Measurements from ENCODE around the gene RNH1.

The RNH1 gene

DNA sequence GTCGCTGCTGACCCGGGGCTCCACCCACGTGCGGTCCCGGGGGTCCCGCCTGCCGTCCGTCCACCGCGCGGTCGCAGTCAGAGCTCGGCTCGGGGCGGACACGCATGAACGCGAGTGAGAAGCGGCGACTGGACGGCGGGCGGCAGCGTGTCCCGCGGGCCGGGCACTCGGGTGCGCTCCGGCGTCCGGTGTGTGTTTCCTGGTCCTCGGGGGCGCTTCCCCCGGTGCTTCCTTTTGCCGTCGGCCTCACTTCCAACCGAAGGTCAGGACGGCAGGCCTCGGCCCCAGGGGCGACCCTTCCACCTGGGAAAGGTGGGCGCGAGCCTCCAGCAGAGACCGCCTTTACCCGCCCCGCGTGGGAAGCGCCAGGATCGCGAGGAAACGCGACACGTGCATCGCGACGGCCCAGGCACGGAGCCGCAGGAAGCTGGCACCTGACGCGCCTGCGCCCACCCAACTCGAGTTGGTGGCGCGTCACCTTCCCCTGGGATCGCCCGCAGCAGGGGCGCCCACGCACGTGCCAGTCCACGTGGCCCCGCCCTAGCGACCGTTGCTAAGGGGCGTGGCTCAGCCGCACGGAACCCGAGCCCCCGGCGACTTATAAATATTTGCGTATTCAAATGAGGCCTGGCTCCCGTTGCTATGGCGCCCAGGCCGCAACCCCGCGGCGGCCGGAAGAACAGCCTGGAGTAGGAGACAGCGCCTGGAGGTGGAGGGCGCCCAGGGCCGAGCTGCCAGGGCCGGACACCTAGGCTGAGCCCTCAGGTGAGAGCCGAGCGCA is 30.0 kb upstream of the RNH1 start, which contains the start of gene LRRC56:
Gene LRRC56, plus strand, starts transcription at position 687 of the 781 bp plus-strand sequence. CDS start 3,158 bp downstream, outside the sequence.
- DNase-seq: peak; percentile 82 to 86

DNA sequence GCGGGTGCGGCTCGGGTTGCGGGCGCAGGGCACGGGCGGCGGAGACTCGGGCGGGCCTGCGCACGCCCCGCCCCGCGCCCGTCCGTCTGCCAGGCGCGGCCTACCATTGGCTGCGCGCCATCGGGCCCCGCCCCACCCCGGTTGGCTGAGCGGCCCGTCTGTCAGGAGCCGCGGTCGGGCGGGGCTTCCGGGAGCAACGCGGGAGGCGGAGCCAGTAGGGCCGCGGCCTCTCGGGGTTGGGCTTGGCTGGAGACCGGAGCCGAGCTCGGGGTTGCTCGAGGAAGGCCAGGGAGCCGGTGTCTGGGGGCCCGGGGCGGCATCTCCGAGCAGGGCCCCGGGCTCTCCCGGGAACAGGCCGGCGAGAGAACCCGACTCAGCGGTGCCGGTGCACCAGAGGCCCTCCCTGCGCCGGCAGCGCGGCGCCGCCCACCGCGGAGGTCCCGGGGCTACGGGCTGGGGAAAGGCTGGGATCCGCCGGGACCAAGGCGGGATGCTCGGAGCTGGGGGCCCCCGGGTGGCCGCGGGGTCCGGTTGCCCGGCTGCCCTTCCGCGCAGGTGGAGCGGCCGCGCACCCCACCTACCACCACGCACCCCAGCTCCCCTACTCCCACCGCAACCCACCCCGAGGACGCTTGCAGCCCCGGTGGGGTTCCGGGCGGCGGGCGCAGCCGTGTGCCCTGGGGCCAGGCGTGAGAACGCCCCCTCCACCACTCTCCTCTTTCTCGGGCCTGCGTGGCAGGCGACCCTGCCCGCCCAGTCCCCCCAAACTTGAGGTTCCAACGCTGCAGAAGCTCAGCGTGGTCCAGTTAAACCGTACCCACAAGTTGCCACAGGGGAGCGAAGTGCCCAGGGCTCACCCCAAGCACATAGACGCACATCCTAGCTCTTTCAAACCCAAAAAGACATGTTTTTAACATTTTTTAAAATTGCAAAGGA is 28.7 kb upstream of the RNH1 start, which contains the start of gene HRAS:
Gene HRAS, minus strand, starts transcription at position 58 of the 936 bp plus-strand sequence.
- peak; percentile 91 to 92 for DNase-seq

DNA sequence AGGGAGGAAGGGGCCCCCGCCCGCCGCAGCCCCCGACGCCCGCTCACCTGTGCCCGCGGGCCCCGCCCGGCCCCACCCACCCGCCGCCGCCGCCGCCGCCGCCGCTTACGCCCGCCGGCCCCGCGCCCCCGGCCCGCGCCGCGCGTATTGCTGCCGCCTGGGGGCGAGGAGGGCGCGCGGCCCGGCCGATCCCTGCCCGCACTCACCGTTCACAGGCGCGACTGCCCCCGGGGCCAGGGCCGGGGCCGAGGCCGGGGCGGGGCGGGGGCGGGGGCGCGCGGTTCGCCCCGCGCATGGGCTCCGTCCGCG is 28.1 kb upstream of the RNH1 start:
- no peak for DNase-seq

DNA sequence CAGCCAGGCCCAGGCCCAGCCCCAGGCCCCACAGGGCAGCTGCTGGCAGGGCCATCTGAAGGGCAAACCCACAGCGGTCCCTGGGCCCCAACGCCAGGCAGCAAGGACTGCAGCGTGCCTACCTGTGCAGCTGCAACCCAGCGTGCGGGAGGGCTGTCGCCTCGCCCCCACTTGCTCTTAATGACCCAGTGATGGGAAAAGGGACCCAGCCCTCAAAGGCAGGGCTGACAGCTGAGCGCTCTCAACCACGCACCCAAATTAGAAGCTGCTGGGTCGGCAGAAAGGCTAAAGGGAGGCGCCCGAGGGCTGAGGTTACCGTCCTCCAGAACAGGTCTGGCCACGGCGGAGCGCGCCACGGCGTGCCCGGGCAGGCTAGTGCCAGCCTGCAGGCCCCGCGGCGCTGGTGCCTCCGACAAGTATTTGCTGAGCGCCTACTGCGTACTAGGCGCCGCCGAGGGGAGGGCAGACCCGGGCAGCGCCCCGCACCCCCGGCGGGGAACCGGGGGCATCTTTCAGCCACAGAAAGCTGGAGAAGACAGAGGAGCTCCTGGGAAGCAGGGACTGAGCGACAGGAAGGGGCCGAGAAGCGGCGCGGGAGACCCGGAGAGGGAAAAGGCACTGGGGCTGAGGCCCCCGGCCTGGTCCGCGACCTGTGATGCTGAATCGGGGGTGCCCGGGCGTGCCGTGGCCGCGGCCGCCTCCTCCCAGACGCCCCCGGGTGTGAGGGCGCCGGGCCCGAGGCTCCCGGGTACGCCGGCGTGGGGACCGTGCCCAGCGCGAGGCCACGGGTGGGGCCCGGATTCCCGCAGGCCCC is 27.6 kb upstream of the RNH1 start:
- peak in 1 of 2 experiments; percentile 25 for DNase-seq

DNA sequence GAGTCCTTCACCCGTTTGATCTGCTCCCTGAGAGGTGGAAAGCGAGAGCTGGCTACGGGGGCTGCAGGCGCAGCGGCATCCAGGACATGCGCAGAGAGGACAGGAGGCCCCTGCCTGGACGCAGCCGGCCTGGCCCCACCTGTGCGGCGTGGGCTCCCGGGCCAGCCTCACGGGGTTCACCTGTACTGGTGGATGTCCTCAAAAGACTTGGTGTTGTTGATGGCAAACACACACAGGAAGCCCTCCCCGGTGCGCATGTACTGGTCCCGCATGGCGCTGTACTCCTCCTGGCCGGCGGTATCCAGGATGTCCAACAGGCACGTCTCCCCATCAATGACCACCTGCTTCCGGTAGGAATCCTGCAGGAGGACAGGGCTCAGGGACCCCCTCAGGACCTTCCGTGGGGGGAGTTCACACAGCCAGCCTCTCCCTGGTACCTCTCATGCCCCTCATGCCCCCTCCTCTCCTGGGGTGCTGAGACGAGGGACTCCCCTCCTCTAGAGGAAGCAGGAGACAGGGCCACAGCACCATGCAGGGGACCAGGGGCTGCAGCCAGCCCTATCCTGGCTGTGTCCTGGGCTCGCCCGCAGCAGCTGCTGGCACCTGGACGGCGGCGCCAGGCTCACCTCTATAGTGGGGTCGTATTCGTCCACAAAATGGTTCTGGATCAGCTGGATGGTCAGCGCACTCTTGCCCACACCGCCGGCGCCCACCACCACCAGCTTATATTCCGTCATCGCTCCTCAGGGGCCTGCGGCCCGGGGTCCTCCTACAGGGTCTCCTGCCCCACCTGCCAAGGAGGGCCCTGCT is 26.7 kb upstream of the RNH1 start:
- no peak for DNase-seq

DNA sequence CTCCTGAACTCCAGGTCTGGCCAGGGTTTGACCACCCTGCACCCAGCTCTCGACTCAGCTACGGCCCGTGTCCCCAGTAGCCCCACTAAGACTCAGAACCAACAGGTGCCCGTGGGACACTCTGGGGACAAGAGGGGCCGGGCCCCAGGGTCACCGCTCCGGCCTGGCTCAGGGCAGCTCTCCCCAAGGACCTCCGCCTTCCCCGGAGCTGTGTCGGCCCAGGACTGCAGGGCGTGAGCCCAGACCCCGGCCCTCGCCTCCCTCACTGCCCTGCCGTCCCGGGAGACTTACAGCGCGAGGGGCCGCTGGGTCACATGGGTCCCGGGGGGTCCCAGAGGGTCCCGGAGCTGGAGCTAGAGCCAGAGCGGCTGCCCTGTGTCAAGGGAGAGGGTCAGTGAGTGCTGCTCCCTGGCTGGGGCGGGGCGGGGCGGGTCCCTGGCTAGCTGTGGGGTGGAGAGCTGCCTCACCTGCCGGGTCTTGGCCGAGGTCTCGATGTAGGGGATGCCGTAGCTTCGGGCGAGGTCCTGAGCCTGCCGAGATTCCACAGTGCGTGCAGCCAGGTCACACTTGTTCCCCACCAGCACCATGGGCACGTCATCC is 26.0 kb upstream of the RNH1 start:
- no peak for DNase-seq

DNA sequence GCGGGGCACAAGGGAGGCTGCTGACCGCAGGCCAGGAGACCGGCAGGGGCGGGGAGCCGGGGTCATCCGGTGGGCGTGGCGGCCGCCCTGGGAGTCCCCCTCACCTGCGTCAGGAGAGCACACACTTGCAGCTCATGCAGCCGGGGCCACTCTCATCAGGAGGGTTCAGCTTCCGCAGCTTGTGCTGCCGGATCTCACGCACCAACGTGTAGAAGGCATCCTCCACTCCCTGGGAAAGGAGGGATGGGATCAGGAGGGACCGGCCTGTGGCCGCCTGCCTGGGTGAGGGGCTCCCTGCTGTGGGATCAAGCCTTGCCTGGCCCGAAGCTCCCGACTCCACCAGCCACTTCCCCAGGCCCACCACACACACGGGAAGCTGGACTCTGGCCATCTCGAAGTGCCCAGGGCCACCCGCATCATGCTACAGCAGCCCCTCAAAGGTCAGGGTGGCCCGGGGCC is 25.5 kb upstream of the RNH1 start:
- DNase-seq: no peak

DNA sequence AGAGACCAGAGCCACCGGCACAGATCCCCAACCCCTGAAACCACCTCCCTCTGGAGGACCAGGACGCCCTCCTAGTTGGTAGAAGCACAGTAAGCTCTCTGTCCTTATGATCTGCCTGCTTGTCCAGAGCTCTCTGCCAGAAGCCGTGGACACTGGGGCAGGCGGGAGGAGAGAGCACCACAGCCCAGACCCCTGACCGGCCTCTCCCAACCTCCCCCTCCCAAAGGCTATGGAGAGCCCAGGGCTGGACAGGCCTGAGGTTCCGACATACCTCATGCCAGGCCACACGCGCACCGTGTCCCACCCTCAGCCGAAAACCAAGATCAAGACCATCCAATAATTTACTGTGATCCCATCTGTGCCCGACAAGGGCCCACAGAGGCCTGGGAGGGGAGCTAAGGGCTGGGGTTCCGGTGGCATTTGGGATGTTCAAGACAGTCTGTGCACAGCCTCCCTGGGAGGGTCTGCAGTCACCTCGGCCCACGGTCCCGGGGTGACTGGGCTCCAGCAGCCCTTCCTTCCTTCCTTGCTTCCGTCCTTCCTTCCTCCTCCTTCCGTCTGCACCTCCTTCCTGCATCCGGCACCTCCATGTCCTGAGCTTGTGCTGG is 25.0 kb upstream of the RNH1 start:
- no peak for DNase-seq

DNA sequence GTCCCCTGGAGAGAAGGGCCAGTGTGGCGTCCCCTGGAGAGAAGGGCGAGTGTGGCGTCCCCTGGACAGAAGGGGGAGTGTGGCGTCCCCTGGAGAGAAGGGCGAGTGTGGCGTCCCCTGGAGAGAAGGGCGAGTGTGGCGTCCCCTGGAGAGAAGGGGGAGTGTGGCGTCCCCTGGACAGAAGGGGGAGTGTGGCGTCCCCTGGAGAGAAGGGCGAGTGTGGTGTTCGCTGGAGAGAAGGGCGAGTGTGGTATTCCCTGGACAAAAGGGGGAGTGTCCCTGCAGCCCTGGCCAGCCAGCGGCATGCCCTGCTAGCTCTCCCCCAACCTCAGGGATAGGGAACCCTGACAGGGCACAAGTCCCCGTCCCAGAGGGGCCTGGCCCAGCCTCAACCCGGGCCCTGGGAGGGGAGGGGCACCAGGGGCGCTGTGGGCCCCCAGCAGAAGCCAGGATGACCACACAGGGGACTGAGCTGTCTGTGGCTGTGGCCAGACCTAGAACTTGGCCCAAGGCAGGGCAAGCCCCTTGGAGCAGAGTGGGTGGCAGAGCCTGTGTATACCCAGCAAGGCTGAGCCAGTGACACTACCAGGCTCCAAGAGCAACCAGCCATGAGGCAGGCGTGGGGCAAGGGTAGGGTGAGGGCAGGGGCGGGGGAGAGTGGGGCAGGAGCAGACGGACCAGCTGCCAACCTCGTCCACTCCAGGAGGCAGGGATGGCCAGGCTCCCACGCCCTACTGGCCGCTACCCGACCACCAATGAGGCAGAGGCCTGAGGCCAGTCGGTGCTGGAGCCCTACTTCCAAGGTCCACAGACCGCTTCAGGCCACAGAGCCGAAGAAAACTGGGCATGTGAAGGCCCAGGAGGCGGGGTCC is 24.2 kb upstream of the RNH1 start:
- no peak for DNase-seq

DNA sequence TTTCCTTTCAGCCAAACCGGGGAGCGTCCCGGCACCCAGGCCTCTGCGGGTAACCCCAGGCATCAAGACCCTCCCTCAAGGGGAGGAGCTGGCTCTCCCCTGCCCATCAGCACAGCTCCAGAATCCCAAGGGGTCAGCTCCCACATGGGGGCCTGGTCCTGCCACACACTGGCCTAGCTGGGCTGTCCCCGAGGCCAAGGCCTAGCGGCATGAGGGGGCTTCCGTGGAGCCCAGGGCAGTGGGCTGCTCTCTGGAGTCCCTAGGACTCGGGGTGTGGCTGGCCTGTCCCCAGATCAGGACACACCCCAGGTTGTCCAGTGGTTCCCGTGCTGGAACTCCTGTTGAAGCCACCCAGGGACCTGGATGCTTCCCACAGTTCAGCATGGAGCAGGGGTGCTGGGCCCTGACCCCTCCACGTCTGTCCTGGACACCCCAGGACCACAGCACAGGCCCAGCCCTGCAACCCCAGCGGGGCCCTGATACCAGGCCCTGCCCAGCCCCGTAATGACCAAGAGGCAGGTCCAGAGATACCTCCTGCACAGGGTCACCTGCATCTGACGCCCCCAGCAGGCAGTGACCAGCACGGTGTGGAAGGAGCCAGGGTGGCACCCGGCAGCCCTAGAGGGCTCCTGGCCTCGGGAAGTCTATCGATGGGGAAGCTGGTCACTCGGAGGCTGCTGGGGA is 22.8 kb upstream of the RNH1 start:
- no peak for DNase-seq

DNA sequence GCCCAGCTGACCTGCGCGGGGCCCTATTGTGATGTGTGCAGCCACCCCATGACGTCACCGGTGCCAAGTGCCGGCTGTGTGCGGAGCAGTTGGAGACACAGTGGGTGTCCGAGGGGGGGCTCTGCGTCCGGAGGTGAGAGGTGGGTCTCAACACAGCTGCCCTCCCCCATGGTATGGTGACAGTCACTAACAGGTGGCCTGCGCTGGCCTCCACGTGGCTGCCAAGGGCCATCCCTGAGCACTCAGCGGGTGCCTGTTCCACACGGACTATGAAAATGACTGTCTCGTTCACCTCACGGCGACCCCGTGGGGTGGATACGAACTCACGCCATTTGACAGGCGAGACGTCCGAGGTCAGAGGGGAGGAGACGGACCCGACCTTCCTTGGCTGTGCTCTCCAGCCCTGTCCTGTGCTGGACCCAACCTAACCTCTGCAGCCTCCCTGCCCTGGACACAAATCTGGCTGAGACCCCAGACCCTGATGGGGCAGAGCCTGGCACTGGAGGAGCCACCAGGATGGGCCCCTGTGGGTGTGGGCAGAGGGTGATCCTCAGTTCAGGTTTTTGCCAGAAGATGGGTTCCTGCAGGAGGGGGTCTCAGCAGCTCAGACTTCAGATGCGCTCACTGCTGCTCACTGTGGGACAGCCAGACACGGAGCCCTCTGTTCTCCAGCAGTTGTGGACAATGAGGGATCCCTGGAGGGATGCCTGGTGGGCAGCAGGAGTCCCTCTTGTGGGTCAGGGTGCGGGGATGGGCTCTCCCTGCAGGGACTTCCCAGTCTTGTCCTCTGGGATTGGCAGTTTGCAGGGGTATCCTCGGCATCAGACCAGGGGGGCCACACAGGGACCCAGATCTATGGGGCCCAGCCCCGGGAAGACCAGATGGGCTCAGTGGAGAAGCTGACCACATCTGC is 22.0 kb upstream of the RNH1 start:
- DNase-seq: no peak

DNA sequence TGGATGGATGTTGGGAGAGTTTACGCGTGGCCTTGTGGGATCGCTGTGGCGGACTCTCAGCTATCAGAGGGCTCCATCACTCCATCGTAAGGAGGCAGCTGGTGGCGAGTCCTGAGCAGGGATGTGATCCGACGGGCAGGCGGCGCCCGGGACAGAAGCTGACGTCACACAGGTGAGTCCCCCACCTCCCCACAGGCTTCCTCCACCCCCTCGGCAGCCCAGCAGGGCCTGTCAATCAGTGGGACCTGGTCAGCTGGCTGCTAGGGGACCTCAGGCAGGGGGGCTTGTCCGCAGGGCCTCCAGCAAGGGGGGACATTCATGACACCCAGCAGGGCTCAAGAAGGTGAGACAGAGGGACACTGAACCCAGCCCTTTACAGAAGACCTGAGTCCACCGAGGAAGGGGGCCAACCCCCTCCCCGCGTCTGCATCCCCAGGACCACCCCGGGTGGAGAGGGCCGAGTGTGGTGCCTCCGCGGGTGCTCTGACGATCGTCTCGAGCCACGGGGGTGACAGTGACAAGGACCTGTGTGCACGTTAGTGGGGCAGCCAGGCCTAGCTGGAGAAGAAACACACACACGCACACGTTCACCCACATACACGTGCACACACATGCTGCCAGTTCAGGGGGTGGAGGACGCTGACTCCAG is 21.2 kb upstream of the RNH1 start:
- DNase-seq: no peak

DNA sequence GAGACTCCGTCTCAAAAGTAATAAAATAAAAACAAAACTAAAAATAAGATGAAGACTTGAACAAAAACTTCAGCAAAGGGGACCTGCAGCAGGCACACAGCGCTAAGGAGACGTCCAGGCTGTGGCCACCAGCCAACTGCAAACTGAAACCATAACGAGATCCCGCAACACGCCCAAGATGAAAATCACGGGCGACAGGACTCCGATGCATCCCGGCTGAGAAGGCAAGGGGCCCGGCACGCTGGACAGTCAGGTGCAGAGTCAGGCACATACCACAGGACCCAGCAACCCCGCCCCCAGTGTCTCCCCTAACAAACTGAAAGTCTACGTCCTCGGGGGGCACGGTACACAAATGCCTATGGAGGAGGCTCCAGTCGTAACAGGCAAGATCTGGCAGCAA is 19.1 kb upstream of the RNH1 start:
- no peak for DNase-seq

DNA sequence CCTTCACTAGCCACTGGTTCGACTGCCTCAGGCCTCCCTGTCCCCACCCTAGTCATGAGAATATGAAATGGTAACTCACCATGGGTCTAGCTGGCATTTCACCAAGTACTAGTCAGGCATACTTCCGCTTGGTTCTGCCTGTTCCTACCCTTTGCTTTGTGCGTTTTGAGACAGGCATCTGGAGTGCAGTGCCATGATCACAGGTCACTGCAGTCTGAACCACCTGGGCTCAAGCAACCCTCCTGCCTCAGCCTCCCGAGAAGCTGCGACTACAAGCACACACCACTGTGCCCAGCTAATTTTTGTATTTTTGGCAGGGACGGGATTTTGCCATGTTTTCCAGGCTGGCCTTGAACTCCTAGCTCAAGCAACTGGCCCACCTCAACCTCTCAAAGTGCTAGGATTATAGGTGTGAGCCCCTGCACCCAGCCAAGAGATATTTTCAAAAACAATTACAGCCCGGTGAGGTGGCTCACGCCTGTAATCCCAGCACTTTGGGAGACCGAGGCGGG is 14.2 kb upstream of the RNH1 start:
- no peak for DNase-seq

DNA sequence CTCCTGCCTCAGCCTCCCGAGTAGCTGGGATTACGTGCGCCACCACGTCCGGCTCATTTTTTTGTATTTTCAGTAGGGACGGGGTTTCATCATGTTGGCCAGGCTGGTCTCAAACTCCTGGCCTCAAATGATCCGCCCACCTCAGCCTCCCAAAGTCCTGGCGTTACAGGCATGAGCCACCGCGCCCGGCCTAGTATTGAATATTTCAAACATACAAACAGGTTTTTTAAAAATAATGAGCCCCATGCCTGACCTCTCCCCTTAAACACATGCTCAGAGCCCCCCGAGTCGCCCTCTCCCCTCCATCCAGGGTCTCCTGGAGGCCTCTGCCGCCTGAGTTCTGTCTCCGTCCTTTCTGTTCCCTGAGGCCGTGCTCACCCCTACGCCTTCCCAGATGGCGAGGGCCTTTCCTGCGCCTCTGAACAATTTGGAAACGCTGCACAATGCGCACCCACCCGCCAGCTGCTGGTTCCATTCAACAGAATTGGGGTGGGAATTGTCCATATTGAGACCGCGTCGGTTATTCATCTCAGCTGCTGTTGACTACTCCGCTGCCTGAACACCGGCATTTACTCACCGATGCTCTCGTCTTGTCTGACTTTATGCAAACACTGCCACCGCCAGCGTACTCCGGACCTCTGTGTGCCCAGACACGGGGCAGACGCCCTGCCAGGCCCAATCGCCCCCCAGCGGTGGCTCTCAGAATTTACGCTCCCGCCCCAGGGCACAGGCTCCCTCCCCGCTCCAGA is 13.6 kb upstream of the RNH1 start:
- no peak for DNase-seq

DNA sequence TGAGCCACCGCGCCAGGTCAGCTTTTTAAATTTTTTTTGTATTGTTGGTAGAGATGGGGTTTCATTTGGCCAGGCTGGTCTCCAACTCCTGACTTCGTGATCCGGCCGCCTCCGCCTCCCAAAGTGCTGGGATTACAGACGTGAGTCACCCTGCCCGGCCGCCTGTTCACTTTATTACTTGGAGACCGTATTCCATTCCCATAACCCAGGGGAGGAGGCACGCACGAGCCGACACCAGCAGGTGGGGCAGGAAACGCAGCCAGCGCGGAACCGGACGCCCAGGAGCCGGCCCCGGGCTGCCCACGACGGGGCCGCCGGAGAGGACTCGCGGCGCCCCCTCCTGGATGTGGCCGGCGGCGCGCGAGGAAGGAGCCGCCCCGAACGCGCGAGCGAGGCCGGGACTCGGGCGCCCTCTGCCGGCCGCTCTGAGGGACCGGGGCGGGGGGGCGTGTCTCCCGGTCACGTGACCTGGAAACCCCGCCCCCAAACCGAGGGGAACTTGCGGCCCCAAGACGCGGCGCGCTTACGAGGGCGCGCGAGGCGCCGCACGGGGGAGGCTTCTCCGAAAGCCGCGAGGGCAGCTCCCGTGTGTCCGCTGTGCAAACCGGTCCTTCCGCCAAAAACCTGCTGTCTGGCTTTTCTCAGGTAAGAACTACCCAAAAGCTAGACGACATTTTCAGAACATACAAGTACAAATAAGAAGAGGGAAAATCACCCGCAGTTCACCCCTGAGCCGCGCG is 11.6 kb upstream of the RNH1 start:
- DNase-seq: peak; percentile 73 to 78

All from activated CD4-positive, alpha-beta T cell treated with anti-CD3 and anti-CD28 coated beads, Interleukin-2, amount 50 U/mL, for 4 hours (primary cell).